HUDEP-2 (cell line): ENCODE results near the gene FOXL3.
"Not testable (repeated sequence)": the region's sequence is repeated elsewhere in the genome, so short reads cannot be mapped to it uniquely, and the experiment has no call there.

Experiments used
- DNase-seq, 76 experiments: peaks; one replicate each; lab custom pipeline; 2025; ENCODE audit not compliant: unreplicated experiment in 76 of 76; lab: John Stamatoyannopoulos, UW

FOXL3 gene

GRCh38 chr7:335358-336148 lies 45.6 kb downstream of the FOXL3 start:
- no peak for DNase-seq

- DNase-seq: not testable (repeated sequence)
Measured at GRCh38 chr7:336149-336533, 46.2 kb downstream of the FOXL3 start.

DNA sequence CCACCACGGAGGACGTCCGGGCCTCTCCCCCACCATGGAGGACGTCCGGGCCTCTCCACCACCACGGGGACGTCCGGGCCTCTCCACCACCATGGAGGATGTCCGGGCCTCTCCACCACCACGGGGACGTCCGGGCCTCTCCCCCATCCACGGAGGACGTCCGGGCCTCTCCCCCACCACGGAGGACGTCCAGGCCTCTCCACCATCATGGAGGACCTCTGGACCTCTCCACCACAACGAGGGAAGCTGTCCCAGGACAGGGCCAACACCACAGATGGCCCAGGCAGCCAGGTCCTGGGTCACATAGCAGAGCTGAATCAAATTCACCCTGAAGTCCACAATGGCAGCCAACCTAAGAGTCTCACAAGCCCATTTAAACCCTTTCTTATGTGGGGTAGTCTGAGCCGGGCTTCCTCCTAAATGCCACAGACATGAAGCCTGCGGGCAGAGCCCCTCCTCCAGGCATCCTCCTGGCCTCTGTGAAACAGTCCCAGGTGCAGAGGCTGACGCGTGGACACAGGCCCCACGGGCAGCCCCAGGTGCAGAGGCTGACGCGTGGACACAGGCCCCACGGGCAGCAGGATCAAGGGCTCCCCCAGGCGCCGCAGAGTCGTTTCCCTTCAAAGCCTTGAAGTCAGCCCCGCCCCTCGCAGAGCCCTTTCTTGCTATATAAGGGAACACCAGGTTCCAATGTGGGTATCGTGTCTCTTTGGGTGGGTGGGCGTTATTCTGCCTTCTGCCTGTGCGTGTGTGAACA lies 47.0 kb downstream of the FOXL3 start:
- DNase-seq: no peak

- DNase-seq: no peak
Measured at GRCh38 chr7:337567-337951, 47.6 kb downstream of the FOXL3 start.

- no peak for DNase-seq
Measured at GRCh38 chr7:338295-339061, 48.5 kb downstream of the FOXL3 start.

DNA sequence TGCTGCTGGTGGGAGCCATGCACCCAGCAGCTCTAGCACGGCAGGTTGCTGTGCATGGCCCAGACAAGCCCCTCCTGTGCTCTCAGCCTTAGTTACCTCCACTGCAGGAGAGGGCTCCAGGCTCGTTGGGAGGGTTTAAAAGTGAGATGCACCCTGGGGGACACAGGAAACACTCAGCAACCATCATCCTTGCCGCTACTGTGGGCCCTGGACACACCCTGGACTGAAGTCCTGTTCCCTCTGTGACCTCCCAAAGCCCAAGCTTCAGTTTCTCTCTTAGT lies 49.0 kb downstream of the FOXL3 start:
- DNase-seq: no peak

DNA sequence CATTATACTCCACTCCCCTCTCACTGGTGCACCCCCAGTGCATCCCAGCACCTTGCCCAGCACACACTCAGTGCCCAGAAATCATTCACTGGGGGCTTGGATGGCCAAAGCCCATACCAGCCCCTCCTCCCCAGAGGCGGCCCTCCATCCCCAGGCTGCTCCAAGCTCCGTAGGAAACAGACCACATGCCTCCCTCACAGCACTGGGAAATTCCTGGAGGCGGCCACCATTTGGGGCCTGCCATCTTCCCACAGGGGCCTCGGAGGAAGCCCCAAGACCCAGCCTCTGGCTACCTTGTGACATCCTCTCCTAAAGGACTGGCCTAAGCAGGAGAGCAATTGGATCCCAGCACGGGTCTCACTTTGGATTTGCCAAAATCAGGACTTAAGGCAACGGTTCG lies 49.7 kb downstream of the FOXL3 start:
- no peak for DNase-seq

GRCh38 chr7:340200-340937 lies 50.4 kb downstream of the FOXL3 start:
- no peak for DNase-seq
